ENCODE measurements around the gene RPS25.
"Not testable (repeated sequence)": the region's sequence is repeated elsewhere in the genome, so short reads cannot be mapped to it uniquely, and the experiment has no call there.

The RPS25 gene

DNA sequence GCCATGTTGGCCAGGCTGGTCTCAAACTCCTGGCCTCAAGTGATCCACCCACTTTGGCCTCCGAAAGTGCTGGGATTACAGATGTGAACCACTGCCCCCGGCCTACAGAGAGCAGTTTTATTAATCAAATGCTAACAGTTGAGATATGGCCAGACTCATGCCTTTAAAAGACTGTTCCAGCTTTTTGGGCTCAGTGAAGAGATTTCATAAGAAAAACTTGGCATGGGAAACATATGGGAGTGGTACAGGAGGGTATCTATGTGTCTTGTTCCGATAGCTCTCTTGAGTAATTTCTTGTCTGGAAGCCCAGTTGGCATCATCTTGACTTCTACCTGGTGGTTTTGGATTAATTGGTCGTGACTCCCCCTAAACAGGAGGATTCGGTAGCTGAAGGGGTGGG, 20.7 kb upstream of the RPS25 start:
- no peak for DNase-seq (ENCODE audit: low read depth)

DNA sequence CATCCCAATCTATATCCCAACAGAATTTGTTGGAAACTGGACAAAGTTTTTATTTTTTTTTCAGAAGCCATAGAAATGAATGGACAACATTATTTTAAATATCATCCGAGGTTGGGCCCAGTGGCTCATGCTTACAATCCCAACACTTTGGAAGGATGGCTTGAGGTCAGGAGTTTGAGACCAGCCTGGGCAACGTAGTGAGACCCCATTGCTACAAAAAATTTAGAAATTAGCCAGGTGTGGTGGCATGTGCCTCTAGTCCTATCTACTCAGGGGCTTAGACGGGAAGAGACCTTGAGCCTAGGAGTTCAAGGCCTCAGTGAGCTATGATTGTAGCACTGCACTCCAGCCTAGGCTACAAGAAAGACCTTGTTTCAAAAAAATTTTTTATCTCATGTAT, 16.7 kb upstream of the RPS25 start:
- no peak for DNase-seq (ENCODE audit: low read depth)

DNA sequence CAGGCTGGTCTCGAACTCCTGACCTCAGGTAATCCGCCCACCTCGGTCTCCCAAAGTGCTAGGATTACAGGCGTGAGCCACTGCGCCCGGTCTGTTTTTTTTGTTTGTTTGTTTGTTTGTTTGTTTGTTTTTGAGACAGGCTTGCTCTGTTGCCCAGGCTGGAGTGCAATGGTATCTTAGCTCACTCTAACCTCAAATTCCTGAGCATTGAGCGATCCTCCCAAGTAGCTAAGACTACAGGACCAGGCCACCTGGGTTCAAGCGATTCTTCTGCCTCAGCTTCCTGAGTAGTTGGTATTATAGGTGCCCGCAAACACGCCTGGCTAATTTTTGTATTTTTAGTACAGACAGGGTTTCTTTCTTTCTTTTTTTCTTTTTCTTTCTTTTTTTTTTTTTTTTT, 15.3 kb upstream of the RPS25 start:
- not testable (repeated sequence) for DNase-seq (ENCODE audit: low read depth)

DNA sequence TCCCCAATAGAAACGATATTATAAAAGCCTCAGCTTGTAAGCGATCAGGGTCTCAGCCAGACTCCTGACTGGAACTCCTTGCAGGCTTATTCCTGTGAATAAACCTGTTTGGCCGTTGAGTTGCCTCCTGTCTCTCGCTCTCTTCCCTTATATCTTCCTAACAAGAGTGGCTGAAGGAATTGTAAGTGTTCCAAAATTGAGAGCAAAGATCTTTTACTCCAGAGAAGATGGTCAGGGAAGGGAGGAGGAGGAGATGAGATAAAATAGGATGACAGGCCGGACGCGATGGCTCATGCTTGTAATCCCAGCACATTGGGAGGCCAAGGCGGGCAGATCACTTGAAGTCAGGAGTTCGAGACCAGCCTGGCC, 13.8 kb upstream of the RPS25 start:
- DNase-seq (ENCODE audit: low read depth) = no peak

DNA sequence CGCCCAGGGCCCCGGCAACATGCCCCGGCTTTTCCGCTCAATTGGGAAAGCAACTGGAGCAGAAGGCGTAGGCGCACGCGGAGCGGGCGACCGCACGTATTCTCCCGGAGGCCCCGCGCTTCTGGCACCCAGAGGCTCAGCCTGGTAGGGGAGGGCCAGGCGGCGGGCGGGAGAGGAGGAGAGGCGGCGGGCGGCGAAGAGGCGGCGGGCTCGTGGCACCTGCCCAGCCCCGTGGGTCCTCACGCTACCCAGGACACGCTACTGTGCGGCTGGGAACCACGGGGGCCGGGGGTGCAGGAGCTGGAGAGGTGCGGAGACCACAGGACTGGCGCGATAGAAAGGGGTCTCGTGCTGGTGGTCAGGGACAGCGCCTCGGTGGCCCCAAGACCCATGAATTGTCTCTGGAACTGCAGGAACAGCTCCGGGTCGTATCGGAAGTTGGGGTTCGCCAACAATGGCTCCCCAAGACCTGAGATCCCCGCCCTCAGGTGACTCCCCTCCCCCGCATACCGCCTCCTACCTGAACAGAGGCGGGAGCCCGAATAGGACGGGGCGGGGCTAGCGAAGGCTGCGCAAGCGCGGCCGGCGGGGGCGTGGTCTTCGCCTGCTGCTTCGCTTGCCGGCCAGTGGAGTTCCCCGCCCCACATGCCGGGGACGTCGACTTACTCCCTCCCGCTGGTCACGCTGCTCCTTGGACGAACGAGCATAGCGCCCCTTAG, 12.3 kb upstream of the RPS25 start, which contains the start of gene SLC37A4:
Gene SLC37A4 (minus strand): TSS at position 549 of the 719 bp plus-strand sequence.
- peak; percentile 99 for DNase-seq (ENCODE audit: low read depth)

DNA sequence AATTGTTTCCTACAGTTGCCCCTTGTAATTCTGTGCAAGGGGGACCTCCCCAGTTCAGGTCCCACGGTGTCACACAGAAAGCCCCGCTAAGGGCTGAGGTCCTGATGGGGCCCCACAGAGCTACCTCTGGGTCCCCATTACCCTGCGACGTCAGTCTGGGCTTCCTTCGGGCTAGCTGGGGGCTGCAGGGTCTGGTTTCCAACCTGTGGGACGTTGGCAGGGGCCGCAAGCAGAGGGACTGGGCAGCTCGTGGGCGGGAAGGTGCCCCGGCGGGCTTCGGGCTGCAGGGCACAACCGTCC, 11.8 kb upstream of the RPS25 start:
- DNase-seq (ENCODE audit: low read depth) = no peak

DNA sequence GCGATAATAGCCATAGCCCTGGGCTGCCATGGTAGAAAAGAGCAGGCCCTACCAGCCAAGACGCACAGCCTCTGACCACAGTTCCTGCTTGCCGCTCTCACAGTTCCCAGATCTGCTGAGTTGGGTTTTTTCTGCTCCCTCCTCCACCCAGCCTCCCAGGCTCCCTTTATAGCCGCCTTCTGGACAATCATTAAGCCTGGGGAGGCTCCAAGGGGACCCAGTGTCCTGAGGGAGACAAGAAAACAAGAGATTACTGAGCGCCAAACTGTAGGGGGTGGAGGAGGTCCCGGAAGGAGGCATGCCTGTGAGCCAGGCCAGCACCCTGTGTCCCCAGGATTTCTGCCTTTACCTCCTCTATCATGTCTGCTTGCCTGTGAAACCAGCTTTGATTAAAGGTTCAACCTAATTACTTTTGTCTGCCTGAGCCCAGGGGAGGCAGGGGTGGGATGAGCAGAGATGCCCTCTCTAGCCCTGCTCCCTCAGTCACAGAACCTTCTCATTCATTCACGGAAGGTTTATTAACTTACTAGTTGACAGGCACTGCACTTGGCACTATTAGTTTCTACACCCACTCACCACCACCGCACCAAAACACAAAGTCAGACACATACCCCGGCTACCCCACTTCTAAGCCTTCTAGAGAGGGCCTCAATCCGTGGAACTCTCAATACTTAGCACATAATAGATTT, 11.3 kb upstream of the RPS25 start:
- no peak for DNase-seq (ENCODE audit: low read depth)

DNA sequence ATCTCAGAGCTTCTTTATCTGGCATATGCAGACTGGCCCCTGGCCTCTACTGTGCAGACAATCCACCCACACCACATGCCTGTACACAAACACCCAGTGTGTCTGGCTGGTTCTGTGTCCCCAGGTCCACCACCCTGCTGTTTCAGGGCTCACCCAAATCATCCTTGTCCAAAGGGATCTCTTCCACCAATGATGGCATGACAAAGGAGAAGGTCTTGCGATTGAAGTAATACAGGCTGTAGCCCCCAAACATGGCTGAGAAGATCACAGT, 10.9 kb upstream of the RPS25 start:
- no peak for DNase-seq (ENCODE audit: low read depth)

DNA sequence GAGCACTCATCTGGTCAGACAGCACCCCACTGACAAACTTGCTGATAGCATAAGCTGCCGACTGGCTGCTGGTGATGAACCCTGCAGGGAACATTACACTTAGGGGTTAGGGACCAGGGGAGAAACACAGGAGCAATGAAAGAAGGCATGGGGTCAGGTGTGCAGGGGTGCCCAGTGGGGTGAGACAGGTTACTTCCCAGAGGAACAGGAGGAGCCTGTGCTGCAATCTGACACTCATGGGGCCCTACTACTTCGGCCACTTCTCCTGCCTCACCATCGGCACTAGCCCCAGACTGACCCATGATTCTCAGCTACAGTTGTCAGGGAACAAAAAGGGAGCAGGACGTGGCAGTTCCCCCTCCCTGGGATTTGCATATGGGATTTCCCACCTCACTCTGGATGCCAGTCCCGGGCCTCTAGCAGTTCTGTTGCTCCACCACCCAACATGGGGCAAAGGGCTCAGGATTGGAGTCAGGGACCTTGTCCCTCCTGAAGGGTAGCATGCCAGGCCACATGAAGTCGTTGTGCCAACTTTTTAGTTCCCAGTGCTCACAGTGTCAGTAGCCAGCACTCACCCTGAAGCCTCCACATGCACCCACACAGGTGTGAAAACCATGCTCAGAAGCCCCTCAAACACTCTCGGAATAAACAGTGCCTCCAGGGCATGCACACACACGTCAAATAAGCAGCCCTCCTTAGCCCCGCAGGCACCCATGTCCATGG, 10.4 kb upstream of the RPS25 start:
- DNase-seq (ENCODE audit: low read depth) = no peak

DNA sequence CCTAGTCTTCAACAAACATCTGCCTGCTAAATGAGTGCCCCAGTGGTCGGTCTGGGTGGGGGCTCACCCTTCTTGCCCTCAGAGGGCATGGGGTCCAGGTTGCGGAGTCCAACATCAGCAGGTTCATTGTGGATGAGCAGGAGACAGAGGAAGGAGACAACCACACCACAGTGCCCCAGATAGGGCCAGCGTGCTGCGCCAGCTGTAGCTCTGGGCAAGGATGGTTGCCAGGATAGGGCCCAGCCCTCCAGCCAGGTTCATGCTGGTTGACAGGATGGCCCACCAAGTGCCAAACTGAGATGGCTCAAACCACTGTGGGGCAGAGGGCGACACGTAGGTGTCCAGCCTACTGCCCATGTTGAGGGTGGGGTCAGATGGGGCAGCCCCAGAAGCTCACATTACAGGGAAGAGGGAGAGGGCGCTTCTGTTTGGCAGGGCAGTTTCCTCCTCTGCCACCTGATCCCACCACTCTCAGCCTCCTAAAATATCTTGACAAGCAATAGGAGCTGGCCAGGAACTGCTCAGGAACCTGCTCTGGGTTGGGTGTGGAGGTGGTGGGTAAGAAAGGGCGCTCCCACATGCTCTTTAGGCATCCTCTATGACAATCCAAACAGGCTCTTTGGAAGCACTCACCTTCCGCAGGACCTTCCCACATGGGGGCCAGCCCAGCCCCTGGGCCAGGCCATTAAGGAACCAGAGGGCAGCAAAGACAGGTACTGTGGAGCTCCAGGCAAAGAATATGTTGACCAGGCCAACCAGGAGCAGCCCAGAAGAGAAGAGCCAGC, 9.6 kb upstream of the RPS25 start:
- DNase-seq (ENCODE audit: low read depth) = no peak

DNA sequence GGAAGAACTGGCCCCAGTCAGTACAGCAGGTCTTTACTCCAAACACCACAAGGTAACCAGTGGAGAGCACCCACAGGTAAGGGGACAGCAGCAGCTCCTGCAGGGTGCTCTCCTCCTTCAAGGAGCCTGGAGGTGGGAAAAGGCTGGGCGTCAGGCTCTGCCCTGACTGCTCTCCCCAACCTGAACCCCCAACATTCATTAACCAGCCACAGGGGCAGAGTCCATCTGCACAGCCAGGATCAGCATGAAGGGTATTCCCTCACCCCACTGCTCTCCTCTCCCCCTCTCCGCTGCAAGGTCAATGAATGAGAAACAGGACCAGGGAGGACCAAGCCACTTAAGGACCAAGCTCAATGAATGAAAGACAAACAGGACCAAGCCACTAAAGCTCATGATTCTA, 8.8 kb upstream of the RPS25 start:
- no peak for DNase-seq (ENCODE audit: low read depth)

DNA sequence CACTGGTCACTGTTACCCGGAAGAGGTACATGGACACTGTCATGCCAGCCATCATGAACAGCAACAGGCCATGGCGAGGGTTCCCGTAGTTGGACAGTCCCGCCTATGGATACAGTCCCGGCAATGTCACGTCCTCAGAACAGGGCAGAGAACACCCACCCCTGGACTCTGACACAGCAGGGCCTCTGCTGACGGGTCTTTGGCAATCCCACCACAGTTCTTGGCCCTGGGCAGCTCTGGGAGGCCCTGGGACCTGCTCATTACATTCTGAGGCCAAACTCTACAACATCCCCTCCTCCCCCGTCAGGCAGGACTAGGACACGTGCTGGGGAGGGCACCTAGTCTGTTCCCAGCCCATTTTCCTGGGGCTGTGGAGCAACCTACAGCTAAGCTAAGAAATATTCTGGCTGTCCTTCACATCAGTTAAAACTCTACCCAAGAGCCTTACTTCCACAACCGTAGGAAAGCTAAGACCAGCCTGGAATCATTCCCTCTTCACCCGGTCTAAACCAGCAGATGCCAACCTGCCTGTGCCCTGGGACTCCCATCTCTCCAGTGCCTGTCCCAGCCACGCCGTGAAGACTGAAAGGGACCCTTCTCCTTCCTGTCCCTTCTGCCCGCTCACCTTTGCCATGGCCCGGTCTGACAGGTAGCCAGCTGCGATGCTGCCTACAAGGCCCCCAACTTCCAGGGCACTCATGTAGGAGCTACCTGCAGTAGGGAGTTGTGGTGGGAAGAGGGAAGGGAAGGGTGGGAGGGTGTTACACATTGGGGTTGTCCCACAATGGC, 8.0 kb upstream of the RPS25 start:
- DNase-seq (ENCODE audit: low read depth) = no peak

DNA sequence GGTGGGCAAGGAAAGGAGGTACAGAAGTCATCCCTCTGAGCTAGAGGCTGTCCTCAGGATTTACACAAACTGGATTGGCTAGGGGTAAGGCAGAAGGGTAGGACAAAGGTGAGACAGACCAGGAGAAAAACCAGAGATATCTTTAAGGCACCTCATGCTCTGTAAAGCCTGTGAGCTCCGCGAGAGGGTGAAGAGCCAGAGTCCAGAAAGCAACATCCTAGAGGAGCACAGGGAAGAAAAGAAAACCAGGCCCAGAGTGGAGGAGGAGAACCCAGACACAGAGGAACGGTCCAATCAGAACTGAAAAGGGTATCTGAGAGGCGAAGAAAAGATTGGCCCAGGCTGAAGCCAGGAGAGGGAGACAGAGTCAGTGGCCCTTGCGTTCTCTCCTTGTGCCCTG, 7.4 kb upstream of the RPS25 start:
- no peak for DNase-seq (ENCODE audit: low read depth)

DNA sequence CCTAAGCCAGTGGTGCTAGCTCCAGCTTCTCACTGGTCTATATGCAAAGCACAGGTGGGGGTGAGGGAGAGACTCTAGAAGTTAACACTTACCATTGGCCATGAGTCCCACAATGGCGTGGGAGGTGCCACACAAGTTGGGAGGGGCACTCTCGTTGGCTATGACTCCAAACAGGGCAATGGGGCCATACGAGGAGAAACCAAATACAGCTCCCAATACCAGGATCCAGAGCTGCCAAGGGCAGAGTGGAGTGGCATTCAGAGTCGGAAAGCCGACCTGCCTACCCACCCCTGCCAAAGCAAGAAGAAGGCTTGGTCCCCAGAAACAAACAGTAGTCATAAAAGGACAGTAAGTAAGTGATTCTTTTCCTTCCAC, 6.9 kb upstream of the RPS25 start:
- DNase-seq (ENCODE audit: low read depth) = no peak

DNA sequence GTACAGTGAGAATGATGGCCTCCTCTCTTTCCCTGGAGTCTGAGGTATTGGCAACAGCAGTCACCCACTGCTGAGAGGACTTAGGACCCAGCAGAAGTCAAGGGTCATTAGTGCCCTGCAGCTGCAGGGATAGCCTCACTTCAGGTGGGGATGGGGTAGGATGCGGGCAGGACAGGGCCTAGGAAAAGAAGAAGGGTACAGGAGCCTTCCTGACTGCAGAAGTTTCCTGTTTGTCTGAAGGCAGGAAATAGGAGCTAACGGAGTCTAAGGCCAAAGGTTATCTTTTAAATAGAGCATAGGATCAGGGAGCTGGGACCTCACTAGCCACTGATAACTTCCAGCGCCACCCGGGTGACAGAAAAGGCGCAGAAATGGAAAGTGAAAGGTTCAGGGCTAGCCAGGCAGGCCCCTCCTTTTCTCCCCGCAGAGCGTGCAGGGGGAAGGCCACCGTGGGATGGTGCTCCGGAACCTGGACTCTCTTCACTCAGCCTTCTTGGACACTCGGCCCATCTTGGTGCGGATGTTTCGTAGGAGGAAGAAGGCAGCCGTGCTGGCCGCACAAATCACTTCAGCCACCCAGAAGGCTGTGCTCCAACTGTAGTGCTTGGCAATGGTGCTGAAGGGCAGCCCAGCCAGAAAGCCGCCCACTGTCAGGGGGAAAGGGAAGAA, 6.4 kb upstream of the RPS25 start:
- DNase-seq (ENCODE audit: low read depth) = no peak

DNA sequence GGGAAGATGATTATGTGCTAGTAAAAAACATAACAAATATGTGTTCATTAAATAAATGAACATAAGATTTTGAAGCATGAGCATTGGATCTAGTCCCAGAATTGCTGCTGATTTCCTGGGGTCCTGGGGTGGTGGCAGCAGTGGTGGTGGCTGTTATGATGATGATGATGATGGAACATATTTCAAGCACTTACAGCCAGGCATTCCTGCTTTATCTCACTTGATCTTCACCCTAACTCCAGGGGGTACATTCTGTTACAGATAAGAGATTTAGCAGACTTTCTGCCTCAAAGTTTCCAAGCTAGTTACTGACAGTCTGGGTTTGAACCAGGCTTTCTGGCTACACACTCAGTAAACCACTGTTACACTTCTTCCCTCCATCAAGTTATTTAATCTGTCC, 5.6 kb upstream of the RPS25 start:
- DNase-seq (ENCODE audit: low read depth) = no peak

DNA sequence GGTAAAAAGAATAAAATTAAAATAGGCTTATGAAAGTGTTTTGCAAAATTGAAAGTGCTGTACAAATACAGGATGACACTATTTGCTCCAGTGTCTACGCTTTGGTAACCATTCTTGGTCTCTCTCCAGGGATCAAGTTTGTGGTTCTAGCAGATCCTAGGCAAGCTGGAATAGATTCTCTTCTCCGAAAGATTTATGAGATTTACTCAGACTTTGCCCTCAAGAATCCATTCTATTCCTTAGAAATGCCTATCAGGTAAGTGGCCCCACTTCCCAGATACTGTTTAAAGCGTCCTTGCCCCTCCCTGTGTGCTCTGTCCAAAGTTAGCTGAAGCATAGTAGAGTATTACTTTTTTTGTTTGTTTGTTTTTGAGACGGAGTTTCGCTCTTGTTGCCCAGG, 3.5 kb upstream of the RPS25 start:
- no peak for DNase-seq (ENCODE audit: low read depth)

DNA sequence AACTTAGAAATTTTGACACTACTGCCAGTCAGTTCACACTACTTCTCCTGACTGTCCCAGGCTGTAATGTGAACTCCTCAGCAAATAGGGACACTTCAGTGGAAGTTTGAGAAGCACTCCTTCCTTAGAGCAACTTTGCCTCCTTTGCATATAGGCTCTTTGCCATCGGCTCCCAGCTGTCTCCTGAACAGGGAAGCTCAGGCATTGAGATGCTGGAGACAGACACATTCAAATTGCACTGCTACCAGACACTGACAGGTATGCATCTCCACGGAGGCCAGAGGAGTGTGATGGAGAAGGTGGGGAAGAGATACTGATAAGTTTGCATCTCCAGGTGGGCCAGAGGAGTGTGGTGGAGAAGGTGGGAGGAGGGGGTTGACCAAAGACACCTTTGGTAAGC, 1.9 kb upstream of the RPS25 start:
- DNase-seq (ENCODE audit: low read depth) = no peak

DNA sequence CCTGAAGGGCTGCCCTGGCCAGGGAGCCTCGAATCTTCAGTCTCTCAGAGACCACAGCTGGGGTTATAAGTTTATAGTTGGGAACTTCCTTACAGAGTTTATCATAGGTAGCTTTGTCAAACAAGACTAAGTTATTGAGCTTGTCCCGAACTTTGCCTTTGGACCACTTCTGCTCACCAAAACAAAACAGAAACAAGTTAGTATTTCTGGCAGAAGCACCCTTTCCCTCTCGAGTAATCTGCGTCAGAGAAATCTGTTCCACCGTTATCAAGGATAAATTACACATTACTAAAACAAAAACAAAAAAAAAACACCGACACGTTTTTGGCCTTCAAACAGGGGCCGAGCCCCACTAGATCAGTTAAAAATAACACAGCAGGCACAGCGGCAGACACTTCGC, 766 bp downstream of the RPS25 start:
- DNase-seq (ENCODE audit: low read depth) = not testable (repeated sequence)

DNA sequence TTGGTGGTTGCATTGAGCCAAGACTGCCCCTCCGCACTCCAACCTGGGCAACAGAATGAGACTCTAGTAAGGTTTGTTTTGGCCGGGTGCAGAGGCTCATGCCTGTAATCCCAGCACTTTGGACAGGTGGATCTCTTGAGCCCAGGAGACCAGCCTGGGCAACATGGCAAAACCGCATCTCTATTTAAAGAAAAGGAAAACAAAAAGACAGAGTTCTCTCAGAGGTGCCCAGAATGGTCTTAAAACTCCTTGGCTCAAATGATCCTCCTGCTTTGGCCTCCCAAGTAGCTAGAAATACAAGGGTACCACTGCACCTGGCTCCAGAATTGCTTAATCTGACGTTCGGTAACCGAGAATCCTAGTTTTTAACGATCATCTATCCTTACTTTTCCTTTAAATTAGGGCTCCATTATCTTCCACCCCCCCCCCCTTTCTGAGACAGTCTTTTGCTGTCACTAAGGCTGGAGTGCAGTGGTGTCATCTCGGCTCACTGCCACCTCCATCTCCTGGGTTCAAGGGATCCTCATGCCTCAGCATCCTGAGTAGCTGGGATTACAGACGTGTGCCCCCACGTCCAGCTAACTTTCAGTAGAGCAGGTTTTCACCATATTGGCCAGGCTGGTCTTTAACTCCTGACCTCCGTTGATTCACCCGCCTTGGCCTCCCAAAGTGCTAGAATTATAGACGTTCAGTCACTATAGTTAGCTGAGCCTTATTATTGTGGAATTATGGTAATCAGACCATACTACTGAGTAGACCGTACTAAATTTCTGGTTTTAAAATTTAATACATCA, 1.7 kb downstream of the RPS25 start:
- DNase-seq (ENCODE audit: low read depth) = no peak

DNA sequence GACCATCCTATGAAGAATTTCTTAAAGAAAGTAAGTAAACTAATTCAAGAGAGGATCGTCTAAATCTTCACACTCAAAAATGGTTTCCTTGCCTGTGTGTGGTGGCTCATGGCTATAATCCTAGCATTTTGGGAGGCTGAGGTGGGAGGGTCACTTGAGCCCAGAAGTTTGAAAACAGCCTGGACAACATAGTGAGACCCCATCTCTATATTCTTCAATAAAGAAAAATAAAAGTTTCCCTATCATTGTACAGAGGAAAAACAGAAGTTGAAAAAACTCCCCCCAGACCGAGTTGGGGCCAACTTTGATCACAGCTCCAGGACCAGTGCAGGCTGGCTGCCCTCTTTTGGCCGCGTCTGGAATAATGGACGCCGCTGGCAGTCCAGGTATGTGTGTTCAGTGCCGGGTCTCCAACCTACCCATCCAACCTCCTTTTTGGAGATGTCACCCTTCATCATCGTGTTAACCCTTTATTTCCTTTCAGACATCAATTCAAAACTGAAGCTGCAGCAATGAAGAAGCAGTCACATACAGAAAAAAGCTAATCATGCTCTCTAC, 3.0 kb downstream of the RPS25 start:
- DNase-seq (ENCODE audit: low read depth) = no peak

All from activated T-cell treated with anti-CD3 and anti-CD28 coated beads for 48 hours (primary cell).